Activated B cell treated with CpG ODN at 0.5 μM for 24 hours (primary cell): Measurements from ENCODE around the gene LASP1. TPM values are rescaled to one million over a fixed set of nuclear protein-coding genes. Genes with fewer than 3 reads are reported as not detected.
"Not testable (repeated sequence)": the region's sequence is repeated elsewhere in the genome, so short reads cannot be mapped to it uniquely, and the experiment has no call there.

ENCODE experiments used
- ATAC-seq: fragments of 200-7000 bp; cut with Tn5 transposase; one replicate; pipeline ENCODE4 v1.10.0; 2021; ENCODE audit warnings: low read depth, mild to moderate bottlenecking, moderate library complexity
- CTCF ChIA-PET: fragments of 350-600 bp; sonication (Branson Sonifier 250); formaldehyde crosslinking; loops from one replicate; lab custom pipeline; 2021; ENCODE audit warnings: antibody characterized with exemption; lab: Charles Lee
- POLR2A ChIA-PET: fragments of 350-600 bp; sonication (Branson Sonifier 250); formaldehyde crosslinking; loops from one replicate; lab custom pipeline; 2021; ENCODE audit warnings: antibody characterized with exemption; lab: Charles Lee
- DNase-seq: peaks from one replicate; pipeline ENCODE4 v3.0.0; 2022
- H3K27ac Mint-ChIP-seq: one replicate; pipeline ENCODE4 v1.8.0; 2020; ENCODE audit warnings: mixed read lengths
- H3K27me3 Mint-ChIP-seq: one replicate; pipeline ENCODE4 v1.8.0; 2021; ENCODE audit warnings: mixed read lengths
- H3K36me3 Mint-ChIP-seq: one replicate; pipeline ENCODE4 v1.8.0; 2021; ENCODE audit warnings: low read depth, mixed read lengths
- H3K4me1 Mint-ChIP-seq: one replicate; pipeline ENCODE4 v1.8.0; 2021; ENCODE audit warnings: mixed read lengths
- H3K4me3 Mint-ChIP-seq: one replicate; pipeline ENCODE4 v1.8.0; 2020; ENCODE audit warnings: mild to moderate bottlenecking, mixed read lengths
- H3K9me3 Mint-ChIP-seq: one replicate; pipeline ENCODE4 v1.8.0; 2020; ENCODE audit warnings: mixed read lengths
- CTCF ChIP-seq: fragments of 200-600 bp; IDR thresholded peaks from one replicate; pipeline ENCODE4 v1.8.0; 2022; ENCODE audit warnings: antibody characterized with exemption, mild to moderate bottlenecking
- intact Hi-C: fragments of 100-400 bp; cut with micrococcal nuclease; formaldehyde crosslinking; loops from one replicate; pipeline ENCODE4 v1.15.1; 2024
- total RNA-seq: library from RNA; stranded (reverse); gene quantifications from 2 replicates; pipeline ENCODE4 v1.2.3, GENCODE V29; 2022

The LASP1 gene
- total RNA-seq, 1 donor from 2014 or later, result 127 TPM

DNA sequence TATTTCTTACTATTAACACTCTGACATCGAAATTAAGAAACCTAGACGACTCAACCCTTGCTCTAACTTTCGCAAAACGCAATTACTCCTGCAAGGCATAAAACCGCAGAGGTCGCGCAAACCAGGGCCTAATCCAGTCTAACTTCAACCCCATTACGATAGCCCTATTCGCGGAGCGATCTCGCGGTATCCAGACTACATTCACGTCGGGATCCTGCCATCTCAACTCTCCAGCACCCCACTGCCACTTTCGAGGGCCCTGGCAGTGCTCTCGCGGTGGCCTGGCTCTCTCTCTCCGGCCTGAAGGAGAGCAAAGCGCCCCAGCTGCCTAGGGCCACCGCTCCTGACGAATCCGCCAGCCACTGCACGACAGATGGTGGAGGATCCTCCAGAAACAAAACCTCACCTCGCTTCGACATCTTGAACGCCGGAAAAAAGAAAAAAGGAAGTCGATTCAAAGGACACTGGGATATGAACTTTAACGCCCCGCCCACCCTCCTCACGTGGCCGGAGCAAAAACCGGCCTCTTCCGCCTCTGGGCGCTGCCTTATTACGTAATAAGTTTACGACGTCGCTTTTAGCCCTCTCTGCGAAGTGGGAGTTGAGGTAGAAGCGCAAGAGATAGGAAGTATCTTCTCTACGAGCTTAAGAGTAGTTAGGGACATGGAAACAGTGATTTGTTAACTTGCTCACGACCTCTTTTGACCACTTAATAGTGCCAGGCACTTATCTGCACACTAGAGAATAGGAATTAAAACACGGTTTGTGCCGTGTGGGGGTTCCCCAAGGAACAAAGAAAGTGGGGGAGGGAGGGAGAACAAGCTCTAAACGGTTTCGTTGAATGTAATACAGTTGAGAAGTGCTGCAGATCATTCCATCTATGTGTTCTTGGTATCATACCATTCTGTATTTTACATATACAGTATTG is 16.3 kb upstream of the LASP1 start, which contains the start of gene RPL23:
RPL23 (minus strand) TSS at position 430 of the 928 bp plus-strand sequence; CDS start at position 419, 11 bp downstream.
- Mint-ChIP-seq H3K27ac (peak within 1 kb of the TSS; percentile 100), H3K9me3 (no peaks in the 10 kb centered on the region), H3K4me3 (peak within 1 kb of the TSS; percentile 99), H3K4me1 (peaks cover 43% of the 10 kb centered on the region), H3K27me3 (no peaks in the 10 kb centered on the region), H3K36me3 (peaks cover 53% of the 10 kb centered on the region)
- ChIA-PET POLR2A (interaction anchor here (0.6 to 9.3 kb wide), 42 partner anchors 9 to 1246 kb away, joined by 3 to 370 read pairs (median 6); partner anchors contain the start of genes CISD3, CWC25, FBXO47 and LASP1), CTCF (interaction anchor here (1.0 to 3.9 kb wide), 10 partner anchors 10 to 321 kb away, joined by 3 to 28 read pairs (median 4); partner anchors contain the start of gene LASP1)
- TF ChIP-seq CTCF, result no peak
- DNase-seq, result peak; percentile 79
- peak; percentile 86 for ATAC-seq
- intact Hi-C loops, result loop anchor here (1.0 to 5.0 kb wide), 8 partner anchors 10 to 1244 kb away; partner anchors contain the start of genes CWC25 and PSMB3

- Mint-ChIP-seq H3K36me3 (peaks cover 38% of the 10 kb centered on the region), H3K4me3 (peak overlapping the region; percentile 24), H3K4me1 (peaks cover 41% of the 10 kb centered on the region)
- H3K27me3 Mint-ChIP-seq, DNase-seq, H3K9me3 Mint-ChIP-seq, ATAC-seq, intact Hi-C loops, H3K27ac Mint-ChIP-seq: not testable (repeated sequence)
- POLR2A ChIA-PET, result interaction anchor here (1.4 to 9.3 kb wide), 10 partner anchors 8 to 345 kb away, joined by 6 to 370 read pairs (median 14); partner anchors contain the start of genes CWC25, LASP1, MLLT6 and RPL19
- CTCF ChIA-PET, result interaction anchor here (1.2 to 3.9 kb wide), 6 partner anchors 8 to 320 kb away, joined by 3 to 28 read pairs (median 6); partner anchors contain the start of gene LASP1
Measured at GRCh38 chr17:38855101-38855714, 14.7 kb upstream of the LASP1 start.

DNA sequence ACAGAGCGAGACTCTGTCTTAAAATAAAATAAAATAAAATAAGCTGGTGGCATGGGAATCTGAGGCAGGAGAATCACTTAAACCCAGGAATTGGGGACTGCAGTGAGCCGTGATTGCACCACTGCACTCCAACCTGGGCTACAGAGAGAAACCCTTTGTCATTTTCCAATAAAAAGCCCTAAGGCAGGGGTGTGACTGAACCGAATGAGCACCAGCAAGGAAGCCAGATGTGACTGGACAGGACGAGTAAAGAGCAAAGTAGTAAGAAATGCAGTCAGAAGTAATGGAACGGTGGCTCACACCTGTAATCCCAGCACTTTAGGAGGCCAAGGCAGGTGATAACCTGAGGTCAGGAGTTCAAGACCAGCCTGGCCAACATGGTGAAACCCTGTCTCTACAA is 12.6 kb upstream of the LASP1 start:
- CTCF ChIA-PET, result no interaction called here
- intact Hi-C loops, result no loop called here

DNA sequence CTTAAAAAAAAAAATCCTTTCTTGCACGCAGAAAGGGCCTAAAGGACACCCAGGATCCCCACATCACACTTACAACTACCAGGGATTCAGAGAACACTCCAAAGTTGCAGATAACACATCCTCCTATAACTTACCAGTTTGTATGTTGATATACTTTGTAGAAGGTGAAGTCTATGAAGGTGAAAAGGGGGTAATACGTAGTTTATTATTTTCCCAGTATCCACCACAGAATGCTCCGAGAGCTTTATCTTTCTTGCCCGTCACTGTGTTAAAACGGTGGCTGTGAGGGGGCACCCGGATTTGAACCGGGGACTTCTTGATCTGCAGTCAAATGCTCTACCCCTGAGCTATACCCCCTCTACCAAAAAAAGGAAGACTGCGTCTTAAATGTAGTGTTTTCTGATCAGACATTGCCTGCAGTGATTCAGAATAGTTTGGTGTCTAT is 8.4 kb upstream of the LASP1 start:
- ATAC-seq (no peak), DNase-seq (no peak)
- ChIA-PET CTCF (no interaction called here), POLR2A (interaction anchor here (2.6 kb wide), 1 partner anchor 15 kb away, joined by 12 read pairs; no protein-coding TSS in a partner anchor)
- H3K27ac Mint-ChIP-seq, result peak overlapping the region; percentile 53
- no peaks in the 10 kb centered on the region for H3K9me3 Mint-ChIP-seq
- peaks cover 40% of the 10 kb centered on the region for H3K4me1 Mint-ChIP-seq
- intact Hi-C loops, result loop anchor here (10.0 kb wide), 1 partner anchor 187 kb away; the partner anchor contains the start of gene EPOP
- no peak for TF ChIP-seq CTCF
- H3K27me3 Mint-ChIP-seq, result no peaks in the 10 kb centered on the region
- no peak overlapping the region for H3K4me3 Mint-ChIP-seq
- no peaks in the 10 kb centered on the region for H3K36me3 Mint-ChIP-seq

More for the DNA sequence above, 12.6 kb upstream of the LASP1 start:
- ATAC-seq, result no peak
- Mint-ChIP-seq H3K4me1 (peaks cover 30% of the 10 kb centered on the region), H3K9me3 (no peaks in the 10 kb centered on the region), H3K4me3 (no peak overlapping the region), H3K36me3 (peaks cover 17% of the 10 kb centered on the region), H3K27me3 (no peaks in the 10 kb centered on the region), H3K27ac (no peak overlapping the region)
- no peak for TF ChIP-seq CTCF
- POLR2A ChIA-PET, result interaction anchor here (0.6 to 1.6 kb wide), 3 partner anchors 12 to 43 kb away, joined by 3 to 8 read pairs (median 3); partner anchors contain the start of gene LASP1
- DNase-seq, result no peak
